Activated CD8-positive, alpha-beta memory T cell treated with anti-CD3 and anti-CD28 coated beads for 1 hour (primary cell): Measurements from ENCODE around the gene NEDD8.

Experiments used
- DNase-seq, 2 donors: peaks; one replicate each; pipeline ENCODE4 v3.0.0-alpha.2; 2020; ENCODE audit warnings: low read depth in 1 of 2; ENCODE audit errors: extremely low read depth in 1 of 2

The NEDD8 gene

DNA sequence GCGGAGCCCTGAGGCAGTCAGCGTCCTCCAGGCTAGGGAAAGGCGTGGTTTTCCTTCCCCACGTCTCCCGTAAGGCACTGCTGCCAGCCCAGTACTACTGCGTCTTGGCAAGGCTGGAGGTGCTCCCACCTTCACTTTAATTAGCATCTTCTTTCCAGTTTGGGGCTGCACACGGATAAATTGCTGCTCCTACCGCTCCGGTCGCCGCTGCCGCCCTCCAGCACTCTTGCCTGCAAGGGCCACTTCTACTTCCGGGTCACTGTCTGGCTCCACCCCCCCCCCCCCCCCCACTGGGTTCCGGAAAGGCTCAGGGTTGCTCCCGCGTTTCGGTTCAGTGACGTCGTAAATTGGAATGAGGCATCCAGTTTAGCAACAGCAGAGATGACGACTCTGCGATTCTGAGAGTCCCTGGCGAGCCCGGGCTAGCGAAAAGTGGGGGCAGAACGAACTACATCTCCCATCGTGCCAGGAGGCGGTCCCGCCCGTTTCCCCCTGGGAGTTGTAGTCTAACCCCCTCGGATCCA, at the start of gene NEDD8:
NEDD8 (minus strand) TSS at position 247 of the 524 bp plus-strand sequence; CDS start at position 147, 100 bp downstream.
- peak; percentile 63 to 74 for DNase-seq

DNA sequence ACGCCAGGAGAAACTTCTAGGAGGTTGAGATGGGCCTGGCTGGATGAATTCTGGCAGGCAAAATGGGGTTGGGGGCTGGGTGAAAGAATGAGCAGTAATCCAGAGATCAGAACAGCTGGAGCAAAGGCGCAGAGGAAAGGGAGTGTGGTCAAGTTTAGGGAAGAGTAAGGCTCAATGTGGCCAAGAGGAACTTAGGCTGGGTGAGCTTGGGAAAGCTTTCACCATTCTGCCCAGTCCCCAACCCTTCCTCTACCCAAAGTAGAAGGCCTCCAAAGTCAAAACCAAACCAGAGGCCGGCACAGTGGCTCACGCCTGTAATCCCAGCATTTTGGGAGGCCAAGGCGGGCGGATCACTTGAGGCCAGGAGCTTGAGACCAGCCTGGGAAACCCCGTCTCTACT, 49.5 kb upstream of the NEDD8 start:
- DNase-seq: no peak

DNA sequence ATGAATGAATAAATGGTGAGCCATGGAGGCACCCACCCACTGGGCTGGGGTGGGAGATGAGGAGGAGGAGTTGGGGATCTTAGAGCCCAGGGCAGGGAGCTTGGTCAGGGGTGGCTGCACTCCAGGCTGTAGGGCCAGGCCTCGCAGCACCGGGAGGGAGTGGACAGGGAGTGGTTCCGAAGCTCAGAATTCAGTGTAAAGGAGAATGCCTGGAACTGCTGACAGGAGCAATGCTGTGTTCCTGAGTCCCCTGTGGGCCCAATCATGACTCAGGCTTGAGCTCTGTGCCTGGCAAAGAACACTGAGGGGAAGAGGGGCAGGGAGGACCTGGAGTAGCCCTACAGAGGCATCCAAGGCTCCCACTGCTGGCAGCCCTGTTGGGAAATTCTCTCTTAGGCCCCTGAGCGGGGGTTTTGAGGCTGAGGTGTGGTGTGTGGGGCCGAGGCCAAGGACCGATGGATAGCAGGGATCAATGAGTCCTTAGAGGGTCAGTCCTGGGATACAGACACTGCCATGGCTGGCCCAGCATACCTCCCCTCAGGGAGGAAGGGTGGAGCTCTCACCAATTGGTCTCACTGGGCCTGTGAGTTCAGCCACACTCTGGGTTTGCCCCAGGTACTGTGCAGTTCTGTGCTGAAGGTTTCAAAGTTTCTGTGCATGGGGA, 48.8 kb upstream of the NEDD8 start:
- DNase-seq: no peak

DNA sequence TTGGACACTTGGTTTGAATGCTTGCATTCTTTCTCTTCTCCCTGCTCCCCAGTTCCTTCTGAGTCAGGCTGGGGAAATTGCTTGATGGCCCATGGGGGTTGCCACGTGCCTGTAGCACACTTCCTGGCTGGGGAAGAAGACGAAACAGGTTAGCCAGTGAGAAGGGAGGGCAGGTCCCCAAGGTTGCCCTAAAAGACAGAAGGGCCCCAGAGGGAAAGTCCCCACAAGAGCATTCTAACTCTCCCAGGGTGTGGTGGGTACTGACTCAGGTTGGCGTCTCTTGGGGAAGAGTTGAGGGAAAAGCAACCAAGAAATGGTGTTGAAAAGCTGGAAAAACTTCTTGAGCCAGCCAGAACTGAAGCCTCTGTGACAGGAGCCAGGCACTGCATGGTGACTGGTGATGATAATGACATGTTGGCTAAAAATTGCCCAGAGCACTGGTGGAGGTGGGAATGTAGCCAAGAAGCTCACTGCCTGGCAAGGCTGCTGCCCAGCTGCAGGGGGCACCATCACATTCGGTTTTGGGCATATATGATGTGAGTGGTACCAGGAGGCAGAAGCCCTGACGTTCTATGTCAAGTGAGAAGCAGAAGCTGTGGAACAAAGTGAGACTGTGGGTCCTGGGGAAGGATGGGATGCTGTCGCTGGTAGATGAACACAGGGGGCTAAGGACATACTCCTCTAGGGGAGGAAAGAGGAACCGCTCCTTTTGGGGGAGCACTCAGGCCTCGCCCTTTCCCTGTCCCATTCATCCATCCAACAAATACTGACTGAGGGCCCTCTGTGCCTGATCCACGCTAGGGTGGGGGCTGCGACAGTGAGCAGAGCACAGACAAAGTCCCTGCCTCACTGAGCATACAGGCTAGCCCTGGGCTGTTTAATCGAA, 47.4 kb upstream of the NEDD8 start:
- DNase-seq: no peak

DNA sequence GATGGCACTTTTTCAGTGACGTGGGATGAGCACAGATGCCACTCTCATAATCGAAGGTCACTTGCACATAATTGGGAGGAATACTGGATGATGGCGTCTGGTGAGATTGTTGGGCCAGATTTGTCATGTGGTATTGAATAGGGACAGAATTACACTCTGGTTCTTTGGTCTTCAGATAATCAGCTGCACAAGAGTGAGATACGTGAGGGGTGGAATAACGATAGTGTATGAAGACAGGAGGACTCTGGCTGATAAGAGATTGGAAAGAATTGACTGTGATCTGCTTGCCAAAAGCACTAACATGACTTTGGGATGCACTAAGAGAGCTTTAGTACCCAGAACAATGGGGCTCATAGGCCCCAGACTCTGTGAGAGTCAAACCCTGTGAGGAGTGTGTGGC, 46.3 kb upstream of the NEDD8 start:
- no peak for DNase-seq

DNA sequence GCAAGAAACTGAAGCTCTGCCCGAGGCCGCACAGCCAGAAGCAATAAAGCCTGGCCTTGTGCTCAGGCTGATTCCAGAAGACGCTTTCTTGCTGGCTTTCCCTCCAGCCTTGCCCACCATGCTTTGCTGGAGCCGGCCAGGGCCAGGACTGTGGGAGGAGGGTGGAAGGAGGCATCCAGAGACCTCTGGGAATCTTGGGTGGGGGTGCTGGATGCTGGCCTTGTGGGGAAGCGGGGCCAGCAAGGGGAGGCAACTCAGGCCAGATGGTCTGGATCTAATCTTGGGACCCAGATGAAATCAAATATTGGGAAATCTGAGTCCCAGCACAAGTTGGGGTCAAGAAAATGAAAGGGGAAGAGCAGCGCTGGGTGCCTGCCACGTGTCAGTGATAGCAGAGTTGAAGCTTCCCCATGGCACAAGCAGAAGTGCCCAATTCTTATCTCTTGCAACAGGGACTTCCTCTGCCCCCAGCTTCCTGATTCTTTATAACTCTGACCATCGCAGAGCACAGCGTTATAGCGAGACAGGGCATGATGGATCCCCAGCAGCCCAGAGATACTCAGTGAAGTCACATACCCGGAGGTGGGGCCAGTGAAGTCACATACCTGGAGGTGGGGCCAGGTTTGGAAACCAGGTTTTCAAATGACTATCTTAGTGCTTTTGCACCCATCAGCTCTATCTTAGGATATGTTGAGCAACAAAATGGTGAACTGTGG, 45.6 kb upstream of the NEDD8 start:
- DNase-seq: no peak

DNA sequence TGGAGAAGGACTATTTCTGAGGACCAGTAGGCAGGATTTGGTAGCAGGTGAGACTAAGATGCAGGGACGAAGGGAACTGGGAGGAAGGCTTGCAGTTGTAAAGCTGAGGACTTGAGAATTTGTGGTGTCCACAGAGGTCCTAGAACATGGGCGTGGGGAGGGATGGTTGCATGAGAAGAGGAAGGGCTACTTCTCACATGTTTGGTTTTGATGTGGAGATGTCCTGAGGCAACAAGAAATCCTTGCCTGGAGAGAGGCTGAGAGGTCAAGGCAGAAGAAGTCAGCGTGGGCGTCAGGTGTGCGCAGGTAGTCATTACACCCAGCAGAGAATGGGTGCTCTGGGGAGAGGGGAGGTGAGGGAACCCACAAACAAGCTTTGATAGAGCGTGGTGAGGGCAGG, 44.9 kb upstream of the NEDD8 start:
- DNase-seq: no peak

DNA sequence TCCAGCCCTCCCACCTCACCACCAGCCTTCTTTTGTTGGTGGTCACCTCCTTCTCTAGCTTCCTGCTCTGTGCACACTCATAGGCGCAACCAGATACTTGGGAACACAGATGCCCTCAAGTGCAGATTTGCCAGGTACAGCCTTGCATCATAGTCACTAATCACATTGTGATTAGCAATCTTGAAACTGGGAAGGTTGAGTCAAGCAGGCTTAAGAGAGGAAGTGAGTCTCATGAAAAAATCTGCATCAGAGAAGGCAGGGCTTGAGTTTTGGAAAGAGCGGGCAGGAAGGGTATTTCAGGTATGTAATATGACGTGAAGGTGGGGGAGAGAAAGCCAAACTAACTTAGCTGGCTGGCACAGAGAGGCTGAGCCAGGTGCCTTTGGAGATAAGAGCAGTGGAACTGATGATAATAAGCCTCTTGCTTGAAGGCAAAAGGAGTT, 42.0 kb upstream of the NEDD8 start:
- no peak for DNase-seq

DNA sequence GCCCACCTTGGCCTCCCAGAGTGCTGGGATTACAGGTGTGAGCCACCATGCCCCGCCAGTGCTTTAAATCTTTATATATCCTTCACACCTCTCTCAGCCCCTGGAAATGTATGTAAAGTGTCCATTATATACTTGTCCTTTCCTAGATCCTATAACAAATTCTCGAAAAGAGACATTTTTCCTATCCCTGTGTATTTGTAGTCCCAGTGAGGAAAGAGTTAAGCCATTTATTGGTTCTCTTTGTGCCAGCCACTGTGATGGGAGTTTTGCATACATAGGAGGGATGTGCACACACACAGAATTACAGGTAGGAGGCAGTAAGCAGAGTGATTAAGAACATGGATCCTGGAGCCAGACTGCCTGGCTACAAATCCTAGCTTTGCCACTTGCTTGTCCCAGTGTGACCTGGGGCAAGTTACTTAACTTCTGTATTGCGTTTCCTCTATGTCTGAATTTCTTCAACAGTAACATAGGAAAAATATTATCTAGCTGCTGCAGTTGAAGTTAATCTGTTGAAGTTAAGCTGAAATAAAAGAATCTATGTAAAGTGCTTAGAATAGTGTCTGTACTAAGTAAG, 41.3 kb upstream of the NEDD8 start:
- no peak for DNase-seq

DNA sequence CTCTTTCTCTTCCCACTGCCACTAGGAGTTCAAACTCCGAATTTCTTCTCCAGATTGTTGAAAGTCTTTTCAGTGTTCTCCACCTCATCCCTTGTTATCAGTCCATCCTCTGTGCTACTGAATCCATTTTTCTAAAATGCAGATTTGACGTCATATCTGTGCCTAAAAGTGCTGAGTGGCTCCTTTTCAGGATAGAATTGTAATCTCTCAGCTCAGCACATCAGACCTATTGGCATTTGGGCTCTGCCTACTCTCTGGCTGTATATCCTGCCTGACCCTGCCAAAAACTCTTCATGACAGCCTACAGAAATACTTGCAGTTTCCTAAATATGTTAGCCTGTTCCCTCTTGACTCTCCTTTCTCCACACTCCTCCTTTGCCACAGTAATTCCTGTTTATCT, 40.3 kb upstream of the NEDD8 start:
- DNase-seq: no peak

DNA sequence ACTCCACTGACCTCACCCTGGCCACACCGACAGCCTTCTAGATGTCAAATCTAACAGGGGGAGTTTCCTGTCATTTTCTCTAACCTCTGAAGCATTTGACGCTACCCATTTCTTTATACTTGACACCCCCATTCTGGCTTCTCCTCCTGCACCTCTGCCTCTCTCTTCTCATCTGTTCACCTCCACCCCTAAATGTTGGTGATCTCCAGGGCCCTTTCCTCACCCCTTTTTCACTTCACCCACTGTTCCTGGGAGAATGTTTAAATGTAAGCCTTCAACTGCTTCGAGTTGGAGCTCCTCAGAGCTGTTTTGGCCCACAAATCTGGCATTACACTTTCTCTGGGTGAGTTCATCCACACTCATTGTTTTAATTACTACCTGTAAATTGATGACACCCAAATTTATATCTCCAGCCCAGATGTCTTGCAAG, 39.7 kb upstream of the NEDD8 start:
- no peak for DNase-seq

DNA sequence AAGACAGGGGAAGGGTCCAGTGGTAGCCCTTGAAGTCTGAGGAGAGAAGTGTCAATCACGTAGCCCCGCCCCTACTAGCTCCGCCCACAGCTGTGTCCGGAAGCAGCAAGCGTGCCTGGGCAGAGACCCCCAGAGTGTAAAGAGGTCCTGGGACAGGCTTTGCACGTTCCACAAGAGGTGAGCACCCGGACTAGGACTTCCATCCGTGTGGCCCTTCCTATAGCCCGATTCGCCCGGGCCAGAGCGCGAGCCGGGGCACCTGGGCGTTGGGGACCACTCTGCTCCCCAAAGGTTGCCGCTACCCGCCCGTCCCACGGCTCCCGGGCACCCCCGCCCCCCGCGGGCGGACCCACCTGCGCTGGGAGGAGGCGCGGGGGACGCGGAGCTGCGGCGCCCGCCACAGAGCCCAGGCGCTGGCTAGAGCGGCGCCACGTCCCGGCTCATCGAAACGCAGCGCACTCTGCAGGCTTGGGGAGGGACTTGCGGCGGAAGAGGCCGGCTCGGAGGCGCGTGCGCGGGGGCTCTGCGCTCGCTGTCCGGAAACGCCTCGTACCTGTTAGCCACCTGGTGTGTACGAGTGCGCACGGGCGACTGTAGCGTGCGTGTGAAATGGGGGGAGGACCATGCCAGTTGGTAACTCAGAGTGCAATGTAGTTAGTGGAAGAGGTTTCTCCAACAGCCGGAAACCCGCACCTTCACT, 39.1 kb upstream of the NEDD8 start, which contains the start of gene RABGGTA:
RABGGTA (minus strand) TSS at position 464 of the 700 bp plus-strand sequence. CDS start 482 bp downstream, outside the sequence.
- peak; percentile 76 to 81 for DNase-seq

DNA sequence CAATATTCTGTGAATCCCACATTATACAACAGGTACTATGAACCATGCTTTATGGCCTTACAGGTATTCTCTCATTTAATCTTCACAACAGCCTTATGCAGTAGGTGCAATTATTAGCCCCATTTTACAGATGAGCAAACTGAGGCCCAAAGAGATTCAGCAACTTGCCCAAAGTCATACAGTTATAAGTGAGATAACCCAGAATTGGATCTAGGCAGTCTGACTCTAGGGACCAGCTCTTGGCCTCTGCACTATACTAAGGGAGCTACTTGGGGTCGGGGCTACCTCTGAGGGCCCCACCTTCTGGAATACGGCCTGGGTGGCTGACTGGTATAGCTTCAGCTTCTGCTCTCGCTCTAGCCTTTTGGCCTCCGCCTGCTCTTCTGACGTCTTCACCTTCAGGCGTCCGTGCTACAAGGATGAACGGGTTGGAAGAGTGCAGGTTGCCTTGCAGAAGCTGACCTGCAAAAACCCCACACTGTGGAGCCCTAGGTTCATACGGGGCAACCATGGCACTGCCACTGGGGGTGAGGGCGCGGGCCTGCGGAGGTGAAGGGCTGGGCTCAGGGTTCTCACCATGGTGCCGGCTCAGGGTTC, 38.5 kb upstream of the NEDD8 start:
- DNase-seq: peak in 1 of 2 donors; percentile 3

DNA sequence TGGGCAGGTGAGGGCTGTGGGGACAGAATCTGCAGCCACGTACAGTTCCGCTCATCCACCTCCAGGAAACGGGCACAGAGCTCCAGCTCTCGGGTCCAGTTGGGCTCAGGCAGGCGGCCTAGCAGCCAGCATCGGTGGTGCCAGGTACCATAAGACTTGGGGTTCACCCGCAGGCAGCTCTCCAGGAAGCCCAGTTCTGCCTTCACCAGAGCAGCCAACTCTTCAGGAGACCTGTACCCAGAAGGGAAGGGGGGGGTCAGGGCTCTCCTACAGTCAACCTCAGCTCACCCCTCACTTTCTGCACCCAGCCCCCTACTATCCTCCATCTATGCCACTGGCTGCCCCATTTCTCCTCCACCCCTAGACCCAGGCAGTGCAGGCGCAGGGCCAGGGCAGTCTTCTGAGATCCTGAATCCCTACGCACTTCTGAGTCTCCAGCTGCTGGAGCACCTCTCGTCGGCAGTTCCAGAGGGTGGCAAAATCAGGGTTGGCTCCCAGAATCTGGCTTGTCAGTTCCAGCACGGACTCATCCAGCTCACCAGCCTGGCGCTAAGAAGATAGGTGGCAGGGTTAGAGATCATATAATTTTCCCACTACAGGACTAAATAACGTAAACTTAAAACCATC, 37.9 kb upstream of the NEDD8 start:
- no peak for DNase-seq

DNA sequence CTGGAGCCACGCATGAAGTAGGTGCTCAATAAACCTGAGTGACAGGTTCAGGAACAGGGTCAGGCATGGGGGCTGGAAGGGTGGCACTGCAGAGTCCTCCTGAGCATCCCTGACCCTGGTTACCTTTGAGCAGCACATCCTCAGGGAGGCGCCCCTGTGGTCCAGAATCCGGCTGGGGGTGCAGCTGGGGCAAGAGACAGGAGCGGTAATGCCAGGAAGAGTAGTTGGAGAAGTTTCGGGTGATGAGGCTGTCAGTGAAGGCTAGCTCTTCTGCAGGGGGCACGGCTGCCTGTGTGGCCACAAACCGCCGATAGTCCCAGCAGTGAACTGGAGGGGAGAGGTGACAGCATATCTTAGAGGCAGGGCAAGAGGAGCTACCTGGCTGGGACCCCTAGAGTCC, 37.2 kb upstream of the NEDD8 start:
- no peak for DNase-seq

DNA sequence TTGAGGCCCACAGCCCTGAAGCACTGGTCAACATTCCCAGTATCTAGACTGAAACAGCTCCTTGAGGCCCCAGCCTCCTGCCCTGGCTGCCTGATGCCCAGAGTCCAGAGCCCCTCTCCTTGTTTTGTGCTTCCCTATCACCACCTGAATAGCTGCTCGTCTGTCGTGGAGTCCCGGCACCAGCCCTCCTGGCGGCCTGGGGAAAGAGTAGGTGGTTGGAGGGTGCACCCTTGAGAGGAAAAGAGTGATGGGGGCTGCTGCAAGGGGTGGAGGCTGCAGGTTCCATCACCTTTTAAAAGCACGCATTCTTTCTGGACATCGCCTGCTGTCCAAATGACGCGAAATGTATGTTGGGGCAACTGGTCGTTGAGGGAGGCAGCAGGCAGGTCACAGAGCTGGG, 36.1 kb upstream of the NEDD8 start:
- DNase-seq: no peak

DNA sequence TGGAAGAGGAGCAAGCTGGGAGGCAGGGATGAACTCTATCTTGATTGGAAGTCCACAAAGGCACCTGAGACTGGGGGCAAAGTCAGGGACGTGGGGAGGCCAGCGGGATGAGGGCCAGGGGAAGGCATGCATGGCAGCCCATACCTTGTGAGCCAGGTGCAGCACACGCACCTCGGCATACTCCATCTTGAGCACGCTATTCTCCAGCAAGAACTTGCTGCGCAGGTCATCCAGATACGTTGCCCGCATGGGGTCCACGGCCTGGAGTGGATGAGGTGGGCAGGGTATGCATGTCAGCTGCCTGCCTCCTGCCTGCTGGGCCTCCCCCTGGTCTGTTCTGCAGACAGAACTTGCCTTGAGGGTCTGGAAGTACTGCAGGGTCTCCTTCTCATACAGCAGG, 35.3 kb upstream of the NEDD8 start:
- DNase-seq: no peak

DNA sequence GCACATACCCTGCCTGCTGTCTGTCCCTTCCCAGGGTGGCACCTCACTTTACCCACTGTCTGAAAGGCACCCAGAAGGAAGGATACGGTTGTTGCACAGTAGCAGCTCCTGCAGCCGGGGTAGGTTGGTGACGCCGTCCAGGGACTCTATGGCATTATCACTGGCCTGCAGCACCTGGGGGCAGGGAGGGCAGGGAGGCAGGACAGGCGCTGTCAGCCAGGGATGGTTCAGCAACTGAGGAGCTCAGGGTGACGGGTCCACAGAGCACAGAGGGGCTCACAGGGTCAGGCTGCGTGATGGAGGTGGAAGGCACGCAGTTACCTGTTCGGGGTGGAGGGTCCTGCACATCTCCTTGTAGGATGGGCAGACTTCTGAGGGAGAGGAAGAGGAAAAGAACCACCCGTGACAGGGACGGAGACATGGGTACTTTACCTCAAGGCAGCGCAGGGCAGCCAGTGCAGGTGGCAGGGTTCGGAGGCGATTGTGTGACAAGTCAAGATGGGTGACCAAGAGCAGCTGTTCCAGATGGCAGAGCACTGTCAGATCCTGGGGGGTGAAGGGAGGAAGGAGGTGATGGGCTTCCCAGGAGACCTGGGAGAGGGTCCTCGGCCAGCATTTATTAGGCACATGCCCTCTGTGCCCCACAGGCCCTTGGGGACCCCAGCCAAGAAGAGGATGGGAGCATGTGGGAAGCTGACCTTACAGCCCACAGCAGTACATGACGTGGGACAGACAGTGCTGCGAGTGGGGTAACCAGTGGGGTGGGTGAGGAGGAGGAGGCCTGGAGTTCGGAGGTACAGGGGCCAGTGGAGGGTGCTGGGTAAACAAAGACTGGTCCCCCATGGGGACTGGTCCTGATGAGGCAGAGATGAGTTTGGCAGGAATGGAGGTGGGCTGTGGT, 34.4 kb upstream of the NEDD8 start:
- no peak for DNase-seq
